ENCODE results near the gene PTGDR.

The PTGDR gene

GRCh38 chr14:52267501-52268278, at the start of gene PTGDR:
Gene PTGDR (plus strand): TSS chr14:52267698. CDS start chr14:52267815, 117 bp downstream.
- in situ Hi-C loops (cut with MboI; ENCODE audit: low sequenced_read_pairs) = no loop called here

DNA sequence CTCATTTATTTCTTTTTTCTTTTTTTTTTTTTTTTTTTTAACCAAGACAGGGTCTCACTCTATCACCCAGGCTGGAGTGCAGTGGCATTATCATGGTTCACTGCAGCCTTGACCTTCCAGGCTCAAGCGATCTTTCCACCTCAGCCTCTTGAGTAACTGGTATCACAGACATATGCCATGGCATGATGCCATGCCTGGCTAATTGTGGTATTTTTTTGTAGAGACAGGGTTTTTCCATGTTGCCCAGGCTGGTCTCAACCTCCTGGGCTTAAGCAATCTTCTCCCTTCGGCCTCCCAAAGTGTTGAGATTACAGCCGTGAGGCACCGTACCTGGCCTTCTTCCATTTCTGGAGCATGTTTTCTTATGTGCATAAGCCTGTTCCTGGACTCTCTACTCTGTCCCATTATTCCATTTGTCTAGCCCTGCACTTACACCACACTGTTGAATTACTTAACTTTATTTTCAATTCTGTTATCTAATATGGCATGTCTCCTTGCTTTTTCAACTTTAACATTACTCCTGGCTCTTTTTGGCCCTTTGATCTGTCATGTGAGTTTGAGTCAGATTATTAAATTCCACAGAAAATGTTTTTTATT, 47.9 kb upstream of the PTGDR start:
- in situ Hi-C loops (cut with MboI; ENCODE audit: low sequenced_read_pairs) = no loop called here

- in situ Hi-C loops (cut with MboI; ENCODE audit: low sequenced_read_pairs) = no loop called here
These were observed 46.3 kb upstream of the PTGDR start for GRCh38 chr14:52220924-52221811.

DNA sequence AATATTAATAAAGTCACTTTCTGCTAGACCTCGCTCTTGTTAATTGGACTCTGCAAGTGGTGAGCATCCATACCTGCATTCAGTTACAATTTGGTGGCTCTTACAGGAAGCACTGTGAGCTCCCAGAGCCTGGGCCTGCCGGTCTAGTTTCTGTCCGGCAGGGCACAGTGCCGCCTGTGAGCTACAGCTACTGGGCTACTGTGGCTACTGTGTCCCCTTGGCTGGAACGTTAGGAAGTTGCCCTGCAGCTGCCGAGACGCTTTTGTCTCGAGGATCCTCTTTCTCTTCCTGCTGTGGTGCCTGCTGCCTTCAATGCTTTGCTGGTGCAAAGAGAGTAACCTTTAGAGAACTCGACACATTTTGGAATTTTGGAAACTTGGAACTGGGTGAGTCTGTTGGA, 44.6 kb upstream of the PTGDR start:
- in situ Hi-C loops (cut with MboI; ENCODE audit: low sequenced_read_pairs) = no loop called here

DNA sequence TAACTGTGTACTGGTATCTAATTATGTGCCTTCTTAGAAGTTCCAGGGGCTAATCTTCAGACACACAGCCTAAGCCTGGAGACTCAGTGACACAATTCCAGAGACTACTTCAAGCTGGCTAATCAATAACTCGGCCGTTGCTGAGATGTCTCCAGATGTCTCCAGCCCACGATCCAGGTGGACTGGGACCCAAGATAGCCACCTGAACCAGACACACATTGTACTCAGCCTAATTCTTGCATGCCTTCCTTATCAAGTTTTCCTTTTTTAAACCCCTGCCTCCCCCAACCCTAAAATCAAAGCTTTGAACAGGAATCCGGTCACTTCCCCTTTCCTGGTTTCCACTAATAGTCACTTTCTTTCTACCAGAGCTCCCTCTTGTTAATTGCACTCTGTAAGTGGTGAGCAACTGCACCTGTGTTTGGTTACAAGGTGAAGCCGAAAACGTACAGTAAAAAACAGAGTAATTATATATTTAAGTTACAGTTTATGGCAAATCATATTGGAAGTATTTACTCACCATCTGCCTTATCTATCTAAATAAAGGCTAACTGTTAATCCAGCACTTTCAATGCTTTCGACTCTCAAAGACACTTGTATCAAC, 39.8 kb upstream of the PTGDR start:
- in situ Hi-C loops (cut with MboI; ENCODE audit: low sequenced_read_pairs) = no loop called here

DNA sequence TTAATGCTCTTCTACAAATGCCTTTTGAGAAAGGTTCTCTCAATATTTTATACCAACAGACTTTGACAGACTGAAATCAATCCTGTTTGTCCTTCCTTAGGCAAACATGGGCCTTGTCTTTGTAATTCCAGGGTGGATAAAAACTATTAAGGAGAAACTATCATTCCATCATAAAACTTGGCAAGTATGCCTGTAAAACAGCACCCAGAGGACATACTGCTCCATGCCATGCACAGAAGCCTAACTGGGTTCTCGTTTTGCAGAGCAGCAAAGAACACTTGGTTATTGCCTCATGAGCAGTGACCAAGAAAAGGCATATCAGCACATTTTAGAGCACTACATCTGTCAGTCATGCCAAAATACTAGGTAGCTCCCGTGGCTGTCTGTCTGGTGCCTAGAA, 33.8 kb upstream of the PTGDR start:
- in situ Hi-C loops (cut with MboI; ENCODE audit: low sequenced_read_pairs) = no loop called here

DNA sequence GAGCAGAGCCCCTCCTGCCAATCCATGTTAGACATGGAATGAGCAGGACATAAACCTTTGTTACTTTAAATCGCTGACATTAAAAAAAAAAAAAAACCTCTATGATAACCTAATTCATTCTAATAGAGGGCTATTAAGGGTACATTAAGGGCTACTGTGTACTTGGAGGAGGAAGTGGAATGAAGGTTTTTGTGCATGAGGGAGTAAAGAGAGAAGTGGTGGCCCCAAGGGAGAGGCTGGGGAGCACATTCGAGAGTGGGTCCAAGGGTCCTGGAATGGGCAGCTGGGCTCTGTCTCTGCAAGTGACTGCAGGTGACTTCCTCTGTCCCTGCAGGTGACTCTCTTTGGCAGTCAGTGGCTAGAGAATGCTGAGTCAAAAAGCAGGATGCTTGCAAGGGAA, 32.1 kb upstream of the PTGDR start:
- in situ Hi-C loops (cut with MboI; ENCODE audit: low sequenced_read_pairs) = no loop called here

DNA sequence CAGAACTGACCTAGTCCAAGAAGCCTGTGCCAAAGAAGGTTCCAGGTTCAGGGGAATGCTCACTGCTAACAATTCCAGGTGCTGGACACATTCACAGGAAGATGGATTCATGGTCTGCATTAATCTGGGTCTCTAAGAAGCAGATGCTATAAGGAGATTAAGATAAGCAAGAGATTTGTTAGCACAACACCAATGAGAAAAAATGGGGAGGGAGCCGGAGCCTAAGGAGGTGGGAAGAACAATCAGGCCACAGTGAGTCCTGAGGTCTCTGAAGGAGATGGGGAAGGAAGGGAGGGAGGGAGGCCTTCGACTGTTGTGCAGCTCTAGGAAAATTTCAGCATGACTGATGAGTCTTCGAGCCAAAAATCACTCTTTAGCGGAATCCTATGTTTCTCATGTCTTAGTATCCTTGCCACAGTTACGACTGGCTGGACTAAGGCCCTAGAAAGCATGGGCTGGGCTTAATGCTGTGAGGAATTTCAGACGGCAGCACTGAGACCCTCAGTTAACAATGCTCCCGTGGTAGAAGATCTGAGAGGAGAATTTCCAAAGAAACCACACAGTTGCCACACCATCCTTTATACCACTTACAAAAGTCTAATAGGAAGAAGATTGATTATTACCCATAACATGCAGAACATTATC, 31.5 kb upstream of the PTGDR start:
- in situ Hi-C loops (cut with MboI; ENCODE audit: low sequenced_read_pairs) = no loop called here

DNA sequence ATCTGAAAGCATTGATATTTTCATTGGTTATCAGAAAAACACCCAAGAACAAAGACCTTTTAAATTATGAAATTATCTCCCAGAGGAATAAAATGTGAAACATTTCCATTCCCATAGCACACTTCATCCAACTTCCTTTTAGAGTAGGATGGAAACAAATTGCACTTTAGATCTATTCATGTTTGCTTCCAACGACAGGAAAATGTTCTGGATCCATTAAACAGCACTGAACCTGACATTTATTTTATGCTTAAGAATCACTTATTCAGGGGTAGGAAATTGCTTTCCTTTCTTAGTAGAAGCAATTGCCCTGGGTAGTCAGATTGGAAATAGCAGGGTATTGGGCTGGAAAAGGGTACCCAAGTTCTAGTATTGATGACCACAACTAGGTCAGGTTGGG, 28.8 kb upstream of the PTGDR start:
- in situ Hi-C loops (cut with MboI; ENCODE audit: low sequenced_read_pairs) = no loop called here

- in situ Hi-C loops (cut with MboI; ENCODE audit: low sequenced_read_pairs) = no loop called here
These were observed 26.9 kb upstream of the PTGDR start for GRCh38 chr14:52240623-52241022.

DNA sequence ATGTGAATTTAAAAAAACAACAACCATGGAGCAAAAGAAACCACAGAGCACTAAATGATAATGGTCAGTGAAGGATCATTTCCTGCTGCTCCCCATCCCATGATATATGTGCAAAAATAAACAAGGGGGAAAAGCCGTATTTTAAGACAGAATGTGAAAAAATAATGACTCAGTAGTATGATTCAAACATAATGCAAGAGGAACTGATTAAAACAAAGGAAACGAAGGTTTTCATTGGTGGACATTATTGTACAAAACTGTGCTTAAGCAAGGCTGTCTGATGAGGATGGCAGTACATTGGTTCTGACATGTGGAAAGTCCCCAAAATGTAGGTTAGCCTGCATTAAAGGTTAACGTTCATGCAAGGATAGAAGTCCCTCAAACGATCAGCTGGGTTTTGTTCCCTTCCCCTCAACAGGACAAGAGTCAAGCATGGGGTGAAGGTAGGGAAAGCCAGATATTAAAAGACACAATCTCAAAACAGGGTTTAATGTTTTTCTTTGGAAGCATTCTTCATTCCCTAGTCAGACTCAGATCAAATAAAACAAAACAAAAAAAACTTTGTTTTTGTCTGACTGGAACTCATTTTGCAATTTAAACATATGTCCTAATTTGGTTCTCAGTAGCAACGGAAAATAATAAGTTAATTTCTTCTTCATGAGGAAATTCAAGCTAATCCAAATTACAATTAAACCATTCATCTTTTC, 26.3 kb upstream of the PTGDR start:
- in situ Hi-C loops (cut with MboI; ENCODE audit: low sequenced_read_pairs) = no loop called here

- in situ Hi-C loops (cut with MboI; ENCODE audit: low sequenced_read_pairs) = no loop called here
These were observed 23.2 kb upstream of the PTGDR start for GRCh38 chr14:52244328-52244727.

GRCh38 chr14:52244997-52245396, 22.5 kb upstream of the PTGDR start:
- in situ Hi-C loops (cut with MboI; ENCODE audit: low sequenced_read_pairs) = no loop called here

GRCh38 chr14:52248057-52248456, 19.4 kb upstream of the PTGDR start:
- in situ Hi-C loops (cut with MboI; ENCODE audit: low sequenced_read_pairs) = no loop called here

DNA sequence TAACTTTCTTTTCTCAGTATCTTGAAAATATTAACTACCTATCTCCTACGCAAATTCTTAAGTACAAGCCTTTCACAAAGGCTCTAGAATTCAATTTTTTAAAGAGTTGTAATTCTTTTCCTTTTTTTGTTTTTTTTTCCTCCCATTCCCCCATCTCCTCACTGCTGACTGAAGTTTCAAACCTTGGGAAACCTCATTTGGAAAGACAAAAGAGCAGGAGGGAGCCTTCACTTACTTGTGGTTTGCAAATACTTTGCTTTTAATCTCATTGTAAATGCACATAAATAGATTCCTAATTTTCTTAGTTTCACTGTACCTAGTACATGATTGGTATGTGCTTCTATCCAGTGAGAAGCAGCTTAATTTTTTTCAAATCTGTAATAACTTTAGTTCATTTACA, 15.8 kb upstream of the PTGDR start:
- in situ Hi-C loops (cut with MboI; ENCODE audit: low sequenced_read_pairs) = no loop called here

- in situ Hi-C loops (cut with MboI; ENCODE audit: low sequenced_read_pairs) = no loop called here
These were observed 14.0 kb upstream of the PTGDR start for GRCh38 chr14:52253503-52253902.

GRCh38 chr14:52254086-52254485, 13.4 kb upstream of the PTGDR start:
- in situ Hi-C loops (cut with MboI; ENCODE audit: low sequenced_read_pairs) = no loop called here

DNA sequence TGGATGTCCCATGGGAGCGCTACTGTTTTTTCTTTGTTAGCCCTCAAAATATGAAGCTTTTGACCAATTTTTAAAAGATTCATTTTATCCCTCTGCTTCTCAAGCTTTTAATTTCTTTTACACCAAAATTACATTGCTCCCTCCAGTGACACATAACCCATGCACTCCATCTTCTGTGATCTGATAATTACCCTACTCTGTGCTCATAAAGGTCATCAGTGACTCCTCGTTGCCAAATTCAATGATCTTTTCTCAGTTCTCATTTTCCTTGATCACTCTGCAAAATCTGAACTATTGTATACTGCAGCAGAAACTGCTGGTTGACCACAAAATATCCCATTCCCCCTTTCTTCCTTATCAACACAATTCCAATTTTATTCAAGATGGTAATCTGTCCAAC, 8.7 kb upstream of the PTGDR start:
- in situ Hi-C loops (cut with MboI; ENCODE audit: low sequenced_read_pairs) = no loop called here

DNA sequence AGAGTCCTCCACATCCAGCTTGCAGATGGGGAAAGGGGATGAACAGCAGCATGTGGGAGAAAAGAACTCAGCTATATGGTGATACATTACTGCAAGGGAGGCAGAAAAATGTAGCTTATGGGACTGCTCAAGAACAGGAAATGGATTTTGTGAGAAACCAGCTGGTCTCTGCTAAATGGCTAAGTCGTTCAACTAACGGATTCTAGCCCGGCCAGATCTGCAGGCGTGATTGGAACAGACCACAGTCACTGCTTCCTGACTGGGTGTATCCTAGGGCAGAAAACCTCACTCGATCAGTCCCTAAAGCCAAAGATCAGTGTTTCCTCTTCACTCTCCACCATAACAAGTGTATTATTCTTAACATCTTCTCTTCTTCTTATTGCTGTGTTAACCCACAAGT, 8.1 kb upstream of the PTGDR start:
- in situ Hi-C loops (cut with MboI; ENCODE audit: low sequenced_read_pairs) = no loop called here

DNA sequence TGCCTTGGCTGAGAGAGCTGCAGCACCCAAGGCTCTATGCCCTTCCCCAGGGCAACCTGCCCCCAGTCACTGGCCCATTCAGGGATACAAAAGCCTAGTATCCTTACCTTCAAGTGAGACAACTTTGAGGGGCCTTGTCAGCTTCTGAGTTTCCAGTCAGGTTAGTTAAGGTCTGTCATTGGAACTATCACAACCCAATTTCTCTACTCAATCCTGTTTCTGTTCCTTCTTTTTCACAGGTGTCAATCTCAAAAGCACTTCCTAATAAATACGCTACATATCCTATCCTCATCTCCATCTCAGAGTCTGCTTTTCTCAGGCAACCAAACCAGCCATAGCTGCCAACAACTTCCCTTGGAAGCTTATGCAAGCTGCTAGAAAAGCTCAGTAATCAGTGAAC, 4.9 kb upstream of the PTGDR start:
- in situ Hi-C loops (cut with MboI; ENCODE audit: low sequenced_read_pairs) = no loop called here

Data from HL-60/S4 (cell line).